ENCODE measurements around the gene TMPRSS9. TPM values are rescaled to one million over a fixed set of nuclear protein-coding genes. Genes with fewer than 3 reads are reported as not detected.

The TMPRSS9 gene
- total RNA-seq, 4 donors from 2014 or later, result not detected

- no peak for TF ChIP-seq CTCF (IDR thresholded peaks at IDR 0.05)
- TF ChIP-seq EP300 (IDR thresholded peaks at IDR 0.05), result no peak
- TF ChIP-seq POLR2A (IDR thresholded peaks at IDR 0.05), result no peak
- H3K4me3 ChIP-seq, result no peak overlapping the region
- no peak overlapping the region for H3K27ac ChIP-seq
- H3K27me3 ChIP-seq, result no peaks in the 10 kb centered on the region
- DNase-seq (ENCODE audit: low spot score in 2 of 2), result no peak
- no peaks in the 10 kb centered on the region for H3K9me3 ChIP-seq
- H3K36me3 ChIP-seq, result peaks cover 0 to 67% (median 0%) of the 10 kb centered on the region in 3 donors
- no peaks in the 10 kb centered on the region for H3K4me1 ChIP-seq
- 85 to 90% methylated on average over 30 to 33 of the region's 45 CpGs for WGBS, 2 donors
Observed at GRCh38 chr19:2353159-2353886, 6.7 kb upstream of the TMPRSS9 start.

GRCh38 chr19:2353887-2354592, 6.0 kb upstream of the TMPRSS9 start:
- DNase-seq (ENCODE audit: low spot score in 2 of 2), result no peak
- TF ChIP-seq CTCF (IDR thresholded peaks at IDR 0.05) (no peak), EP300 (IDR thresholded peaks at IDR 0.05) (no peak), POLR2A (IDR thresholded peaks at IDR 0.05) (no peak)

GRCh38 chr19:2354670-2355069, 5.4 kb upstream of the TMPRSS9 start:
- peaks cover 0 to 60% (median 0%) of the 10 kb centered on the region in 3 donors for H3K36me3 ChIP-seq
- DNase-seq (ENCODE audit: low spot score in 2 of 2), result no peak
- TF ChIP-seq POLR2A (IDR thresholded peaks at IDR 0.05) (no peak), CTCF (IDR thresholded peaks at IDR 0.05) (no peak), EP300 (IDR thresholded peaks at IDR 0.05) (no peak)
- H3K4me3 ChIP-seq, result no peak overlapping the region
- peaks cover 0 to under 1% of the 10 kb centered on the region in 2 donors for H3K27me3 ChIP-seq
- no peak overlapping the region for H3K27ac ChIP-seq
- no peaks in the 10 kb centered on the region for H3K4me1 ChIP-seq
- 87 to 89% methylated on average over 13 of the region's 17 CpGs for WGBS, 2 donors
- H3K9me3 ChIP-seq, result no peaks in the 10 kb centered on the region

More at GRCh38 chr19:2353887-2354592, 6.0 kb upstream of the TMPRSS9 start:
- H3K4me1 ChIP-seq, result no peaks in the 10 kb centered on the region
- no peaks in the 10 kb centered on the region for H3K9me3 ChIP-seq
- 85 to 91% methylated on average over 28 to 33 of the region's 34 CpGs for WGBS, 2 donors
- H3K27ac ChIP-seq, result no peak overlapping the region
- H3K4me3 ChIP-seq, result no peak overlapping the region
- no peaks in the 10 kb centered on the region for H3K27me3 ChIP-seq
- peaks cover 0 to 61% (median 0%) of the 10 kb centered on the region in 3 donors for H3K36me3 ChIP-seq

- 84 to 87% methylated on average over 24 of the region's 24 CpGs for WGBS, 2 donors
- TF ChIP-seq EP300 (IDR thresholded peaks at IDR 0.05), result no peak
- no peak for TF ChIP-seq CTCF (IDR thresholded peaks at IDR 0.05)
- TF ChIP-seq POLR2A (IDR thresholded peaks at IDR 0.05), result no peak
- peaks cover 0 to 8% of the 10 kb centered on the region in 2 donors for H3K27me3 ChIP-seq
Observed at GRCh38 chr19:2355168-2356035, 4.7 kb upstream of the TMPRSS9 start.

More at GRCh38 chr19:2355168-2356035, 4.7 kb upstream of the TMPRSS9 start:
- H3K4me3 ChIP-seq, result no peak overlapping the region
- no peak overlapping the region for H3K27ac ChIP-seq
- peaks cover 0 to 5% (median 0%) of the 10 kb centered on the region in 4 donors for H3K4me1 ChIP-seq
- H3K36me3 ChIP-seq, result peaks cover 0 to 53% (median 0%) of the 10 kb centered on the region in 3 donors
- H3K9me3 ChIP-seq, result no peaks in the 10 kb centered on the region
- no peak for DNase-seq (ENCODE audit: low spot score in 2 of 2)
